ENCODE results near the gene BCAM.

The BCAM gene

GRCh38 chr19:44869733-44870470 is 61.0 kb downstream of the BCAM start:
- no peak for TF ChIP-seq CTCF (conservative IDR thresholded peaks at IDR 0.05; ENCODE audit: low read length)
- DNase-seq (ENCODE audit: low read depth): no peak
- H3K4me3 ChIP-seq (ENCODE audit: low read length): no peak overlapping the region

Measured in AG10803 (cell line).